WTC11 (cell line): Measurements from ENCODE around the gene C1QTNF4. TPM values are rescaled to one million over a fixed set of nuclear protein-coding genes. Genes with fewer than 3 reads are reported as not detected.

ENCODE experiments used
- ATAC-seq: fragments of 200-7000 bp; cut with Tn5 transposase; 2 replicates; pipeline ENCODE4 v1.10.0; 2021; ENCODE audit warnings: mild to moderate bottlenecking, moderate library complexity
- CTCF ChIA-PET: fragments of 300-600 bp; sonication (Branson Sonifier 250); formaldehyde crosslinking; loops from one replicate; lab custom pipeline; 2021; ENCODE audit warnings: antibody characterized with exemption; lab: Charles Lee
- POLR2A ChIA-PET: fragments of 350-600 bp; sonication (Branson Sonifier 250); formaldehyde crosslinking; loops from one replicate; lab custom pipeline; 2021; ENCODE audit warnings: antibody characterized with exemption; lab: Charles Lee
- DNase-seq: peaks from one replicate; pipeline ENCODE4 v3.0.0; 2021; ENCODE audit warnings: low spot score
- H3K27ac Mint-ChIP-seq: 2 replicates; pipeline ENCODE4 v1.8.0; 2021; ENCODE audit warnings: mixed read lengths
- H3K27me3 Mint-ChIP-seq: 2 replicates; pipeline ENCODE4 v1.8.0; 2021; ENCODE audit warnings: low read depth, mild to moderate bottlenecking, moderate library complexity, mixed read lengths
- H3K36me3 Mint-ChIP-seq: 2 replicates; pipeline ENCODE4 v1.8.0; 2021; ENCODE audit warnings: mixed read lengths
- H3K4me1 Mint-ChIP-seq: 2 replicates; pipeline ENCODE4 v1.8.0; 2022; ENCODE audit warnings: mixed read lengths
- H3K4me3 Mint-ChIP-seq: 2 replicates; pipeline ENCODE4 v1.8.0; 2021; ENCODE audit warnings: mild to moderate bottlenecking, moderate library complexity, mixed read lengths
- H3K9me3 Mint-ChIP-seq: 2 replicates; pipeline ENCODE4 v1.8.0; 2021; ENCODE audit warnings: mixed read lengths
- AFF4 ChIP-seq: sonication (generic); formaldehyde crosslinking; IDR thresholded peaks from 2 replicates; pipeline ENCODE4 v1.8.1; 2023; ENCODE audit warnings: mild to moderate bottlenecking, missing genetic modification reagents, borderline replicate concordance
- ATF1 ChIP-seq: sonication (generic); formaldehyde crosslinking; IDR thresholded peaks from 2 replicates; pipeline ENCODE4 v1.8.1; 2023; ENCODE audit warnings: mild to moderate bottlenecking, moderate library complexity, missing genetic modification reagents
- ATF2 ChIP-seq: sonication (generic); formaldehyde crosslinking; IDR thresholded peaks from 2 replicates; pipeline ENCODE4 v1.8.1; 2022; ENCODE audit warnings: low read depth, missing genetic modification reagents, borderline replicate concordance
- E2F1 ChIP-seq: sonication (generic); formaldehyde crosslinking; IDR thresholded peaks from 2 replicates; pipeline ENCODE4 v1.8.0; 2022; ENCODE audit warnings: mild to moderate bottlenecking, missing genetic modification reagents
- ELF4 ChIP-seq: sonication (generic); formaldehyde crosslinking; IDR thresholded peaks from 2 replicates; pipeline ENCODE4 v1.8.1; 2022; ENCODE audit warnings: low read depth, mild to moderate bottlenecking, moderate library complexity, missing genetic modification reagents
- EMX1 ChIP-seq: fragments of 250-450 bp; sonication (Bioruptor Pico); IDR thresholded peaks from 2 replicates; pipeline ENCODE4 v1.8.0; 2021; ENCODE audit warnings: mild to moderate bottlenecking
- ESRRA ChIP-seq: sonication (generic); formaldehyde crosslinking; IDR thresholded peaks from 2 replicates; pipeline ENCODE4 v1.8.1; 2022; ENCODE audit warnings: mild to moderate bottlenecking, missing genetic modification reagents, borderline replicate concordance
- FOXP1 ChIP-seq: sonication (generic); formaldehyde crosslinking; IDR thresholded peaks from 2 replicates; pipeline ENCODE4 v1.8.0; 2022; ENCODE audit warnings: missing genetic modification reagents, mild to moderate bottlenecking, moderate library complexity, borderline replicate concordance
- JUN ChIP-seq: sonication (generic); formaldehyde crosslinking; IDR thresholded peaks from 2 replicates; pipeline ENCODE4 v1.8.0; 2023; ENCODE audit warnings: mild to moderate bottlenecking, missing genetic modification reagents
- RELA ChIP-seq: sonication (generic); formaldehyde crosslinking; IDR thresholded peaks from 2 replicates; pipeline ENCODE4 v1.8.1; 2022; ENCODE audit warnings: missing genetic modification reagents, mild to moderate bottlenecking, borderline replicate concordance
- RORB ChIP-seq: fragments of 250-450 bp; sonication (Bioruptor Pico); IDR thresholded peaks from 2 replicates; pipeline ENCODE4 v1.9.0; 2021; ENCODE audit warnings: mild to moderate bottlenecking
- SMAD4 ChIP-seq: sonication (generic); formaldehyde crosslinking; IDR thresholded peaks from 2 replicates; pipeline ENCODE4 v1.8.0; 2022; ENCODE audit warnings: mild to moderate bottlenecking, missing genetic modification reagents
- TEAD1 ChIP-seq: sonication (generic); formaldehyde crosslinking; IDR thresholded peaks from 2 replicates; pipeline ENCODE4 v1.8.0; 2022; ENCODE audit warnings: mild to moderate bottlenecking, missing genetic modification reagents
- ZMAT4 ChIP-seq: fragments of 250-450 bp; sonication (Bioruptor Pico); IDR thresholded peaks from 2 replicates; pipeline ENCODE4 v1.9.0; 2021; ENCODE audit warnings: mild to moderate bottlenecking
- ZNF396 ChIP-seq: fragments of 250-450 bp; sonication (Bioruptor Pico); IDR thresholded peaks from 2 replicates; pipeline ENCODE4 v1.8.0; 2021; ENCODE audit warnings: mild to moderate bottlenecking, moderate library complexity, borderline replicate concordance
- ZNF532 ChIP-seq: fragments of 250-450 bp; sonication (Bioruptor Pico); IDR thresholded peaks from 2 replicates; pipeline ENCODE4 v1.9.0; 2021; ENCODE audit warnings: mild to moderate bottlenecking, borderline replicate concordance
- total RNA-seq: library from RNA; stranded (reverse); gene quantifications from 3 replicates; pipeline ENCODE4 v1.2.3, GENCODE V29; 2021
- TF ChIP-seq, protein P1 (sequence below): sonication (generic); formaldehyde crosslinking; IDR thresholded peaks from 2 replicates; pipeline ENCODE4 v1.8.1; 2023; ENCODE audit warnings: mild to moderate bottlenecking, moderate library complexity, missing genetic modification reagents
- TF ChIP-seq, protein P2 (sequence below): sonication (generic); formaldehyde crosslinking; IDR thresholded peaks from 2 replicates; pipeline ENCODE4 v1.8.1; 2023; ENCODE audit warnings: mild to moderate bottlenecking, missing genetic modification reagents, moderate library complexity
- TF ChIP-seq, protein P3 (sequence below): fragments of 250-450 bp; sonication (Bioruptor Pico); IDR thresholded peaks from 2 replicates; pipeline ENCODE4 v1.8.0; 2021; ENCODE audit warnings: mild to moderate bottlenecking
- TF ChIP-seq, protein P4 (sequence below): sonication (generic); formaldehyde crosslinking; IDR thresholded peaks from 2 replicates; pipeline ENCODE4 v1.8.0; 2022; ENCODE audit warnings: mild to moderate bottlenecking, missing genetic modification reagents

Gene C1QTNF4
- total RNA-seq, 1 experiment from 2014 or later, result 9.5 TPM

- ChIA-PET POLR2A (no interaction called here), CTCF (no interaction called here)
- Mint-ChIP-seq H3K4me1 (no peaks in the 10 kb centered on the region), H3K4me3 (no peak within 1 kb of the TSS), H3K27me3 (peaks cover 20% of the 10 kb centered on the region), H3K36me3 (peaks cover 37% of the 10 kb centered on the region), H3K9me3 (no peaks in the 10 kb centered on the region), H3K27ac (no peak within 1 kb of the TSS; the same call in 1 of the 2 replicates)
- TF ChIP-seq ELF4 (no peak), FOXP1 (CRISPR knock-in tag) (no peak), ATF1 (CRISPR knock-in tag) (no peak), RORB (no peak), TEAD1 (no peak), ZNF532 (CRISPR knock-in tag) (no peak), ESRRA (CRISPR knock-in tag) (no peak), ZMAT4 (CRISPR knock-in tag) (no peak), RELA (CRISPR knock-in tag) (no peak), JUN (no peak), E2F1 (CRISPR knock-in tag) (no peak), ATF2 (CRISPR knock-in tag) (no peak), ZNF396 (CRISPR knock-in tag) (no peak), EMX1 (no peak), AFF4 (CRISPR knock-in tag) (no peak), SMAD4 (CRISPR knock-in tag) (no peak)
- TF ChIP-seq, protein P1, sequence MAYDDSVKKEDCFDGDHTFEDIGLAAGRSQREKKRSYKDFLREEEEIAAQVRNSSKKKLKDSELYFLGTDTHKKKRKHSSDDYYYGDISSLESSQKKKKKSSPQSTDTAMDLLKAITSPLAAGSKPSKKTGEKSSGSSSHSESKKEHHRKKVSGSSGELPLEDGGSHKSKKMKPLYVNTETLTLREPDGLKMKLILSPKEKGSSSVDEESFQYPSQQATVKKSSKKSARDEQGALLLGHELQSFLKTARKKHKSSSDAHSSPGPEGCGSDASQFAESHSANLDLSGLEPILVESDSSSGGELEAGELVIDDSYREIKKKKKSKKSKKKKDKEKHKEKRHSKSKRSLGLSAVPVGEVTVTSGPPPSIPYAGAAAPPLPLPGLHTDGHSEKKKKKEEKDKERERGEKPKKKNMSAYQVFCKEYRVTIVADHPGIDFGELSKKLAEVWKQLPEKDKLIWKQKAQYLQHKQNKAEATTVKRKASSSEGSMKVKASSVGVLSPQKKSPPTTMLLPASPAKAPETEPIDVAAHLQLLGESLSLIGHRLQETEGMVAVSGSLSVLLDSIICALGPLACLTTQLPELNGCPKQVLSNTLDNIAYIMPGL (CRISPR knock-in tag), result no peak
- TF ChIP-seq, protein P2, sequence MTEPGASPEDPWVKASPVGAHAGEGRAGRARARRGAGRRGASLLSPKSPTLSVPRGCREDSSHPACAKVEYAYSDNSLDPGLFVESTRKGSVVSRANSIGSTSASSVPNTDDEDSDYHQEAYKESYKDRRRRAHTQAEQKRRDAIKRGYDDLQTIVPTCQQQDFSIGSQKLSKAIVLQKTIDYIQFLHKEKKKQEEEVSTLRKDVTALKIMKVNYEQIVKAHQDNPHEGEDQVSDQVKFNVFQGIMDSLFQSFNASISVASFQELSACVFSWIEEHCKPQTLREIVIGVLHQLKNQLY (CRISPR knock-in tag), result no peak
- TF ChIP-seq, protein P3, sequence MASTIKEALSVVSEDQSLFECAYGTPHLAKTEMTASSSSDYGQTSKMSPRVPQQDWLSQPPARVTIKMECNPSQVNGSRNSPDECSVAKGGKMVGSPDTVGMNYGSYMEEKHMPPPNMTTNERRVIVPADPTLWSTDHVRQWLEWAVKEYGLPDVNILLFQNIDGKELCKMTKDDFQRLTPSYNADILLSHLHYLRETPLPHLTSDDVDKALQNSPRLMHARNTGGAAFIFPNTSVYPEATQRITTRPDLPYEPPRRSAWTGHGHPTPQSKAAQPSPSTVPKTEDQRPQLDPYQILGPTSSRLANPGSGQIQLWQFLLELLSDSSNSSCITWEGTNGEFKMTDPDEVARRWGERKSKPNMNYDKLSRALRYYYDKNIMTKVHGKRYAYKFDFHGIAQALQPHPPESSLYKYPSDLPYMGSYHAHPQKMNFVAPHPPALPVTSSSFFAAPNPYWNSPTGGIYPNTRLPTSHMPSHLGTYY (CRISPR knock-in tag), result no peak
- TF ChIP-seq, protein P4, sequence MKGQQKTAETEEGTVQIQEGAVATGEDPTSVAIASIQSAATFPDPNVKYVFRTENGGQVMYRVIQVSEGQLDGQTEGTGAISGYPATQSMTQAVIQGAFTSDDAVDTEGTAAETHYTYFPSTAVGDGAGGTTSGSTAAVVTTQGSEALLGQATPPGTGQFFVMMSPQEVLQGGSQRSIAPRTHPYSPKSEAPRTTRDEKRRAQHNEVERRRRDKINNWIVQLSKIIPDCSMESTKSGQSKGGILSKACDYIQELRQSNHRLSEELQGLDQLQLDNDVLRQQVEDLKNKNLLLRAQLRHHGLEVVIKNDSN (CRISPR knock-in tag), result no peak
- ATAC-seq, result no peak
- DNase-seq, result no peak
Measured at GRCh38 chr11:47586098-47586855, 7.9 kb downstream of the C1QTNF4 start, which contains the start of gene FAM180B. Gene FAM180B (plus strand): TSS chr11:47586678. CDS start chr11:47586769, 91 bp downstream.
